Liver (tissue), 9 donors: ENCODE data around the gene TRMT11. TPM values are rescaled to one million over a fixed set of nuclear protein-coding genes. Genes with fewer than 3 reads are reported as not detected.
"Not testable (repeated sequence)": the region's sequence is repeated elsewhere in the genome, so short reads cannot be mapped to it uniquely, and the experiment has no call there.

ENCODE experiments used
- DNase-seq: peaks from one replicate; pipeline ENCODE4 v3.0.0-alpha.2; 2017; ENCODE audit warnings: low spot score
- H3K27ac ChIP-seq, 2 donors: one replicate each; pipeline ENCODE4 v1.7.0; 2013; ENCODE audit warnings: inconsistent platforms in 2 of 2, low read length in 2 of 2, control low read depth in 1 of 2, low read depth in 1 of 2, mild to moderate bottlenecking in 1 of 2
- H3K27me3 ChIP-seq, 4 donors: one replicate each; pipeline versions ENCODE4 v1.6.1 to v1.7.0; 2013; ENCODE audit warnings: low read length in 3 of 4, inconsistent platforms in 1 of 4, mild to moderate bottlenecking in 1 of 4, moderate library complexity in 1 of 4; ENCODE audit not compliant: control insufficient read depth in 4 of 4, insufficient read depth in 4 of 4
- H3K36me3 ChIP-seq, 4 donors: one replicate each; pipeline versions ENCODE4 v1.6.1 to v1.7.0; 2013; ENCODE audit warnings: low read length in 3 of 4, mild to moderate bottlenecking in 3 of 4, low read depth in 1 of 4, moderate library complexity in 1 of 4; ENCODE audit not compliant: control insufficient read depth in 4 of 4, insufficient read depth in 3 of 4
- H3K4me1 ChIP-seq, 4 donors: one replicate each; pipeline versions ENCODE4 v1.6.1 to v1.7.0; 2013; ENCODE audit warnings: low read length in 3 of 4, mild to moderate bottlenecking in 3 of 4, moderate library complexity in 1 of 4; ENCODE audit not compliant: control insufficient read depth in 4 of 4, insufficient read depth in 4 of 4
- H3K4me3 ChIP-seq, 3 donors: one replicate each; pipeline versions ENCODE4 v1.6.1 to v1.7.0; 2013; ENCODE audit warnings: low read length in 3 of 3, control low read depth in 1 of 3, low read depth in 1 of 3, mild to moderate bottlenecking in 1 of 3
- H3K9ac ChIP-seq, 2 donors: one replicate each; pipeline ENCODE4 v1.7.0; 2013; ENCODE audit warnings: low read length in 2 of 2, mild to moderate bottlenecking in 2 of 2, moderate library complexity in 2 of 2, control low read depth in 1 of 2, low read depth in 1 of 2
- H3K9me3 ChIP-seq, 4 donors: one replicate each; pipeline versions ENCODE4 v1.6.1 to v1.7.0; 2013; ENCODE audit warnings: low read length in 3 of 4; ENCODE audit not compliant: control insufficient read depth in 4 of 4
- CTCF ChIP-seq: fragments of 150-350 bp; IDR thresholded peaks from 2 replicates; pipeline ENCODE4 v1.5.1; 2017; ENCODE audit warnings: improper control_type of control experiment, low read depth, low read length; ENCODE audit not compliant: missing input control
- FOXA2 ChIP-seq: IDR thresholded peaks from 2 replicates; pipeline ENCODE4 v1.6.1; 2016; ENCODE audit warnings: antibody characterized with exemption
- HNF4A ChIP-seq, 2 donors: conservative IDR thresholded peaks; 2 replicates each; pipeline ENCODE4 v1.6.1; 2016; ENCODE audit warnings: antibody characterized with exemption in 2 of 2, mild to moderate bottlenecking in 2 of 2
- HNF4G ChIP-seq: IDR thresholded peaks from 2 replicates; pipeline ENCODE4 v1.6.1; 2016; ENCODE audit warnings: antibody characterized with exemption
- JUND ChIP-seq, 2 donors: IDR thresholded peaks; 2 replicates each; pipeline ENCODE4 v1.6.1; 2016; ENCODE audit warnings: antibody characterized with exemption in 2 of 2
- RAD21 ChIP-seq, 2 donors: IDR thresholded peaks; 2 replicates each; pipeline ENCODE4 v1.6.1; 2016; ENCODE audit warnings: antibody characterized with exemption in 2 of 2, mild to moderate bottlenecking in 2 of 2
- REST ChIP-seq: IDR thresholded peaks from 2 replicates; pipeline ENCODE4 v1.6.1; 2016; ENCODE audit warnings: antibody characterized with exemption, mild to moderate bottlenecking
- RXRA ChIP-seq, 2 donors: IDR thresholded peaks; 2 replicates each; pipeline ENCODE4 v1.6.1; 2017 to 2018; ENCODE audit warnings: antibody characterized with exemption in 2 of 2, mild to moderate bottlenecking in 1 of 2
- SP1 ChIP-seq: IDR thresholded peaks from 2 replicates; pipeline ENCODE4 v1.6.1; 2018; ENCODE audit warnings: antibody characterized with exemption, mild to moderate bottlenecking
- TAF1 ChIP-seq: conservative IDR thresholded peaks from 2 replicates; pipeline ENCODE4 v1.6.1; 2016; ENCODE audit warnings: antibody characterized with exemption, mild to moderate bottlenecking
- YY1 ChIP-seq: IDR thresholded peaks from 2 replicates; pipeline ENCODE4 v1.6.1; 2016; ENCODE audit warnings: antibody characterized with exemption, mild to moderate bottlenecking
- ZBTB33 ChIP-seq: IDR thresholded peaks from 2 replicates; pipeline ENCODE4 v1.6.1; 2016; ENCODE audit warnings: antibody characterized with exemption
- WGBS: extraction: QIAGEN DNeasy Blood & Tissue Kit; methylation state at CpG from one replicate; pipeline ENCODE4 v1.1.7; 2013; 5-methylcytosine and 5-hydroxymethylcytosine counted together
- polyA plus RNA-seq, 2 donors: library from polyadenylated mRNA; stranded (reverse) in 1 of 2; unstranded in 1 of 2; fragments of 200-250 nt in 1 of 2; fragments of >200 nt in 1 of 2; fragmentation: Nextera tagmentation in 1 of 2; extraction: Ambion mirVana in 1 of 2; gene quantifications; one replicate each; pipeline versions ENCODE4 v1.2.1 to v1.2.3, GENCODE V29; 2013 to 2015
- total RNA-seq, 2 donors: library from RNA; depleted of rRNA; stranded (reverse); fragments of >200 nt; gene quantifications; one replicate each; pipeline ENCODE4 v1.2.3, GENCODE V29; 2014
- donor health status: healthy.
- donor health status: healthy.
- donor health status: healthy.
- donor health status: healthy.
- donor health status: healthy.

TRMT11 gene
- total and polyA plus RNA-seq, 4 donors: 9.9 to 82.3 (median 17.2) TPM

- H3K27ac ChIP-seq: no peak overlapping the region
- DNase-seq: no peak
- H3K4me3 ChIP-seq: no peak overlapping the region
- peaks cover 0 to 5% (median under 1%) of the 10 kb centered on the region in 4 donors for H3K36me3 ChIP-seq
- TF ChIP-seq HNF4G (no peak), TAF1 (no peak), REST (no peak), RAD21 (IDR thresholded peaks at IDR 0.05) (no peak), CTCF (no peak), YY1 (no peak), ZBTB33 (no peak), HNF4A (conservative IDR thresholded peaks at IDR 0.05) (no peak), RXRA (IDR thresholded peaks at IDR 0.05) (no peak), FOXA2 (no peak), SP1 (no peak)
- WGBS: 87% methylated on average over 4 of the region's 4 CpGs
- H3K9ac ChIP-seq: no peak overlapping the region
- H3K4me1 ChIP-seq: peaks cover 6 to 32% (median 28%) of the 10 kb centered on the region in 4 donors
- no peaks in the 10 kb centered on the region for H3K27me3 ChIP-seq
- no peaks in the 10 kb centered on the region for H3K9me3 ChIP-seq
Observed at GRCh38 chr6:126055449-126055848, 69.1 kb downstream of the TRMT11 start.

GRCh38 chr6:126056355-126057004 lies 70.1 kb downstream of the TRMT11 start:
- TF ChIP-seq JUND (IDR thresholded peaks at IDR 0.05) (no peak), RAD21 (IDR thresholded peaks at IDR 0.05) (no peak), RXRA (IDR thresholded peaks at IDR 0.05) (peak; percentile 33 to 63)
- whole genome bisulfite sequencing: 89% methylated on average over 5 of the region's 5 CpGs

GRCh38 chr6:126058085-126058484 lies 71.7 kb downstream of the TRMT11 start:
- not testable (repeated sequence) for H3K4me3 ChIP-seq, H3K9me3 ChIP-seq, H3K9ac ChIP-seq, DNase-seq, H3K27me3 ChIP-seq, H3K27ac ChIP-seq, H3K36me3 ChIP-seq
- WGBS: 96% methylated on average over 3 of the region's 3 CpGs
- H3K4me1 ChIP-seq: peaks cover 4 to 20% (median 16%) of the 10 kb centered on the region in 4 donors

More at GRCh38 chr6:126056355-126057004, 70.1 kb downstream of the TRMT11 start:
- no peak overlapping the region for H3K27ac ChIP-seq
- no peak for DNase-seq
- H3K4me1 ChIP-seq: peaks cover 6 to 32% (median 28%) of the 10 kb centered on the region in 4 donors
- peaks cover 0 to 5% (median under 1%) of the 10 kb centered on the region in 4 donors for H3K36me3 ChIP-seq
- H3K9me3 ChIP-seq: no peaks in the 10 kb centered on the region
- no peak overlapping the region for H3K4me3 ChIP-seq
- H3K27me3 ChIP-seq: no peaks in the 10 kb centered on the region
- no peak overlapping the region for H3K9ac ChIP-seq
